ENCODE measurements around the gene GNG4.
"Not testable (repeated sequence)": the region's sequence is repeated elsewhere in the genome, so short reads cannot be mapped to it uniquely, and the experiment has no call there.

GNG4 gene

GRCh38 chr1:235573880-235574279 is 75.7 kb downstream of the GNG4 start:
- no peak for DNase-seq

- DNase-seq: not testable (repeated sequence)
Measured at GRCh38 chr1:235572971-235573370, 76.6 kb downstream of the GNG4 start.

- no peak for DNase-seq
Measured at GRCh38 chr1:235571482-235571881, 78.1 kb downstream of the GNG4 start.

GRCh38 chr1:235567812-235568503 is 81.6 kb downstream of the GNG4 start:
- no peak for DNase-seq

GRCh38 chr1:235566084-235566483 is 83.5 kb downstream of the GNG4 start:
- no peak for DNase-seq

GRCh38 chr1:235563513-235564061 is 86.0 kb downstream of the GNG4 start:
- no peak for DNase-seq

- no peak for DNase-seq
Measured at GRCh38 chr1:235562589-235562988, 87.0 kb downstream of the GNG4 start.

- no peak for DNase-seq
Measured at GRCh38 chr1:235558621-235559169, 90.9 kb downstream of the GNG4 start.

- no peak for DNase-seq
Measured at GRCh38 chr1:235557495-235557894, 92.1 kb downstream of the GNG4 start.

- DNase-seq: no peak
Measured at GRCh38 chr1:235556807-235557206, 92.8 kb downstream of the GNG4 start.

GRCh38 chr1:235553112-235553551 is 96.5 kb downstream of the GNG4 start:
- DNase-seq: no peak

GRCh38 chr1:235552146-235552716 is 97.4 kb downstream of the GNG4 start:
- DNase-seq: no peak

GRCh38 chr1:235549351-235550139 is 100.0 kb downstream of the GNG4 start:
- DNase-seq: no peak

GRCh38 chr1:235546369-235547155 is 103.0 kb downstream of the GNG4 start:
- DNase-seq: peak; percentile 48

GRCh38 chr1:235545292-235545930 is 104.2 kb downstream of the GNG4 start:
- no peak for DNase-seq

GRCh38 chr1:235542845-235543244 is 106.7 kb downstream of the GNG4 start:
- not testable (repeated sequence) for DNase-seq

GRCh38 chr1:235533476-235534168 is 116.0 kb downstream of the GNG4 start:
- no peak for DNase-seq

GRCh38 chr1:235532360-235532759 is 117.2 kb downstream of the GNG4 start:
- DNase-seq: no peak

- no peak for DNase-seq
Measured at GRCh38 chr1:235527196-235527814, 122.3 kb downstream of the GNG4 start.

GRCh38 chr1:235525314-235525713 is 124.3 kb downstream of the GNG4 start:
- no peak for DNase-seq
